ENCODE measurements around the gene OR2G3. TPM values are rescaled to one million over a fixed set of nuclear protein-coding genes. Genes with fewer than 3 reads are reported as not detected.

Gene OR2G3
- total and polyA plus RNA-seq, 2 of the 8 experiments (the other 6 are each of a cell fraction or from before 2014, with no cell fraction given) = not detected

DNA sequence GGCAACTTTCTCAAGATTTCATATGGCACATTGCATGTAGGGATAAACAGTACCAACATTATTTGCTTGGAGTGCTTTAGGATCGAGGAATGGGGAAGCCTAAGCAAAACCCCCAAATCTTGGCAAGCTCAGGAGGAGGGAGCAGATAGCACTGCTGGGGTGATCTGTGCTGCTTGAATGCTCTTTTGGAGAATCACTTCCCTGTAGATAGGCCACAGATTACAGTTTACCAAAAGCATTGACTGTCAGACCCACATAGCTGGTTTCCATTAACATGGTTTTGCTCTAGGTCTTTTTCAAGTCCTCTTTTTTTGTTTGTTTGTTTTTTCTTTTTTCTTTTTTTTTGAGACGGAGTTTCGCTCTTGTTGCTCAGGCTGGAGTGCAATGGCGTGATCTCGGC, 37.4 kb downstream of the OR2G3 start (continued):
- TF ChIP-seq, protein P1, sequence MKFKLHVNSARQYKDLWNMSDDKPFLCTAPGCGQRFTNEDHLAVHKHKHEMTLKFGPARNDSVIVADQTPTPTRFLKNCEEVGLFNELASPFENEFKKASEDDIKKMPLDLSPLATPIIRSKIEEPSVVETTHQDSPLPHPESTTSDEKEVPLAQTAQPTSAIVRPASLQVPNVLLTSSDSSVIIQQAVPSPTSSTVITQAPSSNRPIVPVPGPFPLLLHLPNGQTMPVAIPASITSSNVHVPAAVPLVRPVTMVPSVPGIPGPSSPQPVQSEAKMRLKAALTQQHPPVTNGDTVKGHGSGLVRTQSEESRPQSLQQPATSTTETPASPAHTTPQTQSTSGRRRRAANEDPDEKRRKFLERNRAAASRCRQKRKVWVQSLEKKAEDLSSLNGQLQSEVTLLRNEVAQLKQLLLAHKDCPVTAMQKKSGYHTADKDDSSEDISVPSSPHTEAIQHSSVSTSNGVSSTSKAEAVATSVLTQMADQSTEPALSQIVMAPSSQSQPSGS (IDR thresholded peaks at IDR 0.05; ENCODE audit: low read length) = no peak
- TF ChIP-seq CBX5 (IDR thresholded peaks at IDR 0.05; ENCODE audit: low read depth, low read length) (no peak), PHF8 (conservative IDR thresholded peaks at IDR 0.05; ENCODE audit: low read depth, low read length) (no peak), KDM4A (IDR thresholded peaks at IDR 0.05; ENCODE audit: low read depth, low read length, severe bottlenecking) (no peak), NRF1 (IDR thresholded peaks at IDR 0.05; ENCODE audit: low read depth, low read length) (no peak)
- TF ChIP-seq, protein P2, sequence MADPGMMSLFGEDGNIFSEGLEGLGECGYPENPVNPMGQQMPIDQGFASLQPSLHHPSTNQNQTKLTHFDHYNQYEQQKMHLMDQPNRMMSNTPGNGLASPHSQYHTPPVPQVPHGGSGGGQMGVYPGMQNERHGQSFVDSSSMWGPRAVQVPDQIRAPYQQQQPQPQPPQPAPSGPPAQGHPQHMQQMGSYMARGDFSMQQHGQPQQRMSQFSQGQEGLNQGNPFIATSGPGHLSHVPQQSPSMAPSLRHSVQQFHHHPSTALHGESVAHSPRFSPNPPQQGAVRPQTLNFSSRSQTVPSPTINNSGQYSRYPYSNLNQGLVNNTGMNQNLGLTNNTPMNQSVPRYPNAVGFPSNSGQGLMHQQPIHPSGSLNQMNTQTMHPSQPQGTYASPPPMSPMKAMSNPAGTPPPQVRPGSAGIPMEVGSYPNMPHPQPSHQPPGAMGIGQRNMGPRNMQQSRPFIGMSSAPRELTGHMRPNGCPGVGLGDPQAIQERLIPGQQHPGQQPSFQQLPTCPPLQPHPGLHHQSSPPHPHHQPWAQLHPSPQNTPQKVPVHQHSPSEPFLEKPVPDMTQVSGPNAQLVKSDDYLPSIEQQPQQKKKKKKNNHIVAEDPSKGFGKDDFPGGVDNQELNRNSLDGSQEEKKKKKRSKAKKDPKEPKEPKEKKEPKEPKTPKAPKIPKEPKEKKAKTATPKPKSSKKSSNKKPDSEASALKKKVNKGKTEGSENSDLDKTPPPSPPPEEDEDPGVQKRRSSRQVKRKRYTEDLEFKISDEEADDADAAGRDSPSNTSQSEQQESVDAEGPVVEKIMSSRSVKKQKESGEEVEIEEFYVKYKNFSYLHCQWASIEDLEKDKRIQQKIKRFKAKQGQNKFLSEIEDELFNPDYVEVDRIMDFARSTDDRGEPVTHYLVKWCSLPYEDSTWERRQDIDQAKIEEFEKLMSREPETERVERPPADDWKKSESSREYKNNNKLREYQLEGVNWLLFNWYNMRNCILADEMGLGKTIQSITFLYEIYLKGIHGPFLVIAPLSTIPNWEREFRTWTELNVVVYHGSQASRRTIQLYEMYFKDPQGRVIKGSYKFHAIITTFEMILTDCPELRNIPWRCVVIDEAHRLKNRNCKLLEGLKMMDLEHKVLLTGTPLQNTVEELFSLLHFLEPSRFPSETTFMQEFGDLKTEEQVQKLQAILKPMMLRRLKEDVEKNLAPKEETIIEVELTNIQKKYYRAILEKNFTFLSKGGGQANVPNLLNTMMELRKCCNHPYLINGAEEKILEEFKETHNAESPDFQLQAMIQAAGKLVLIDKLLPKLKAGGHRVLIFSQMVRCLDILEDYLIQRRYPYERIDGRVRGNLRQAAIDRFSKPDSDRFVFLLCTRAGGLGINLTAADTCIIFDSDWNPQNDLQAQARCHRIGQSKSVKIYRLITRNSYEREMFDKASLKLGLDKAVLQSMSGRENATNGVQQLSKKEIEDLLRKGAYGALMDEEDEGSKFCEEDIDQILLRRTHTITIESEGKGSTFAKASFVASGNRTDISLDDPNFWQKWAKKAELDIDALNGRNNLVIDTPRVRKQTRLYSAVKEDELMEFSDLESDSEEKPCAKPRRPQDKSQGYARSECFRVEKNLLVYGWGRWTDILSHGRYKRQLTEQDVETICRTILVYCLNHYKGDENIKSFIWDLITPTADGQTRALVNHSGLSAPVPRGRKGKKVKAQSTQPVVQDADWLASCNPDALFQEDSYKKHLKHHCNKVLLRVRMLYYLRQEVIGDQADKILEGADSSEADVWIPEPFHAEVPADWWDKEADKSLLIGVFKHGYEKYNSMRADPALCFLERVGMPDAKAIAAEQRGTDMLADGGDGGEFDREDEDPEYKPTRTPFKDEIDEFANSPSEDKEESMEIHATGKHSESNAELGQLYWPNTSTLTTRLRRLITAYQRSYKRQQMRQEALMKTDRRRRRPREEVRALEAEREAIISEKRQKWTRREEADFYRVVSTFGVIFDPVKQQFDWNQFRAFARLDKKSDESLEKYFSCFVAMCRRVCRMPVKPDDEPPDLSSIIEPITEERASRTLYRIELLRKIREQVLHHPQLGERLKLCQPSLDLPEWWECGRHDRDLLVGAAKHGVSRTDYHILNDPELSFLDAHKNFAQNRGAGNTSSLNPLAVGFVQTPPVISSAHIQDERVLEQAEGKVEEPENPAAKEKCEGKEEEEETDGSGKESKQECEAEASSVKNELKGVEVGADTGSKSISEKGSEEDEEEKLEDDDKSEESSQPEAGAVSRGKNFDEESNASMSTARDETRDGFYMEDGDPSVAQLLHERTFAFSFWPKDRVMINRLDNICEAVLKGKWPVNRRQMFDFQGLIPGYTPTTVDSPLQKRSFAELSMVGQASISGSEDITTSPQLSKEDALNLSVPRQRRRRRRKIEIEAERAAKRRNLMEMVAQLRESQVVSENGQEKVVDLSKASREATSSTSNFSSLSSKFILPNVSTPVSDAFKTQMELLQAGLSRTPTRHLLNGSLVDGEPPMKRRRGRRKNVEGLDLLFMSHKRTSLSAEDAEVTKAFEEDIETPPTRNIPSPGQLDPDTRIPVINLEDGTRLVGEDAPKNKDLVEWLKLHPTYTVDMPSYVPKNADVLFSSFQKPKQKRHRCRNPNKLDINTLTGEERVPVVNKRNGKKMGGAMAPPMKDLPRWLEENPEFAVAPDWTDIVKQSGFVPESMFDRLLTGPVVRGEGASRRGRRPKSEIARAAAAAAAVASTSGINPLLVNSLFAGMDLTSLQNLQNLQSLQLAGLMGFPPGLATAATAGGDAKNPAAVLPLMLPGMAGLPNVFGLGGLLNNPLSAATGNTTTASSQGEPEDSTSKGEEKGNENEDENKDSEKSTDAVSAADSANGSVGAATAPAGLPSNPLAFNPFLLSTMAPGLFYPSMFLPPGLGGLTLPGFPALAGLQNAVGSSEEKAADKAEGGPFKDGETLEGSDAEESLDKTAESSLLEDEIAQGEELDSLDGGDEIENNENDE (IDR thresholded peaks at IDR 0.05; ENCODE audit: insufficient replicate concordance, low read length) = no peak

All from H1 (cell line).